Measurements from ENCODE around the gene PIF1.

The PIF1 gene

GRCh38 chr15:64773606-64774005 lies 51.8 kb downstream of the PIF1 start:
- no peak for DNase-seq

GRCh38 chr15:64772964-64773363 lies 52.5 kb downstream of the PIF1 start:
- no peak for DNase-seq

- no peak for DNase-seq
These were observed 53.0 kb downstream of the PIF1 start for GRCh38 chr15:64772488-64772887.

- DNase-seq = no peak
These were observed 54.8 kb downstream of the PIF1 start for GRCh38 chr15:64770626-64771025.

GRCh38 chr15:64767203-64767602 lies 58.2 kb downstream of the PIF1 start:
- DNase-seq = no peak

GRCh38 chr15:64766058-64766457 lies 59.4 kb downstream of the PIF1 start:
- no peak for DNase-seq
